NCI-H2171 (cell line): Measurements from ENCODE around the gene GLRX3.

ENCODE experiments used
- DNase-seq: peaks from one replicate; lab custom pipeline; 2025; lab: John Stamatoyannopoulos, UW

Gene GLRX3

GRCh38 chr10:130208807-130209206 lies 72.6 kb downstream of the GLRX3 start:
- no peak for DNase-seq

- no peak for DNase-seq
These were observed 76.6 kb downstream of the GLRX3 start for GRCh38 chr10:130212746-130213145.

GRCh38 chr10:130213286-130214080 lies 77.3 kb downstream of the GLRX3 start:
- DNase-seq = no peak

- DNase-seq = no peak
These were observed 78.2 kb downstream of the GLRX3 start for GRCh38 chr10:130214431-130214830.

GRCh38 chr10:130215151-130215930 lies 79.2 kb downstream of the GLRX3 start:
- no peak for DNase-seq

GRCh38 chr10:130215931-130216231 lies 79.7 kb downstream of the GLRX3 start:
- no peak for DNase-seq

GRCh38 chr10:130218181-130218641 lies 82.0 kb downstream of the GLRX3 start:
- no peak for DNase-seq

- no peak for DNase-seq
These were observed 82.7 kb downstream of the GLRX3 start for GRCh38 chr10:130218936-130219335.

- DNase-seq = no peak
These were observed 84.3 kb downstream of the GLRX3 start for GRCh38 chr10:130220251-130221185.

- DNase-seq = no peak
These were observed 85.5 kb downstream of the GLRX3 start for GRCh38 chr10:130221456-130222375.

- DNase-seq = no peak
These were observed 86.2 kb downstream of the GLRX3 start for GRCh38 chr10:130222381-130222780.

GRCh38 chr10:130224228-130224627 lies 88.0 kb downstream of the GLRX3 start:
- no peak for DNase-seq

- DNase-seq = no peak
These were observed 89.8 kb downstream of the GLRX3 start for GRCh38 chr10:130226012-130226411.

GRCh38 chr10:130227883-130228282 lies 91.7 kb downstream of the GLRX3 start:
- no peak for DNase-seq
